Peyer's patch (tissue), 4 donors: ENCODE measurements around the gene ADAMTSL4.

Experiments
- POLR2A ChIP-seq, 2 donors: fragments of 450-650 bp; IDR thresholded peaks; one replicate each; pipeline ENCODE4 v1.5.1; 2017; ENCODE audit warnings: antibody characterized with exemption in 2 of 2, mild to moderate bottlenecking in 2 of 2, moderate library complexity in 2 of 2
- TF ChIP-seq, protein P1 (sequence below), 6 experiments: fragments of 450-650 bp in 4 of 6; fragments of 200-600 bp in 2 of 6; sonication (generic) in 1 of 6; IDR thresholded peaks; one replicate each; pipeline ENCODE4 v1.5.1; 2017 to 2019; ENCODE audit warnings: antibody characterized with exemption in 6 of 6, mild to moderate bottlenecking in 3 of 6, moderate library complexity in 1 of 6

DNA sequence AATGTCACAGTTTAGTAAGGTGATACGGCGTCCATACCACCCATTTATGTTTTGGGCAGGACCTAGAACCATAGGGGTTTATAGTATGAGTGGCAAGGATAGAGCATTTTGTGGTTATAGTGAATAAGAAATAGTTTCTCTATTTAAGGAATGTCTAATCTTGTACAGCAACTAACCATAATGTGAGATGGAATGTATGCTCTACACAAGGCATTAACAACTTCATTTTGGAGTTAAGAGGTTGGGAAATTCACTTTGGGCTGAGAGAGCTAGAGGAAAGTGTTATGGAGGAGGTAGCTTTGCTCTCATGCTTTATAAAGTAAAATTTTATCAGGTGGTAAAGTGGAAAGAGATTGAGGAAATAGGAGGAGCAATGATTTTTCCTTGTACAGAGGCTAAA lies 33.2 kb downstream of the ADAMTSL4 start:
- TF ChIP-seq, protein P1, sequence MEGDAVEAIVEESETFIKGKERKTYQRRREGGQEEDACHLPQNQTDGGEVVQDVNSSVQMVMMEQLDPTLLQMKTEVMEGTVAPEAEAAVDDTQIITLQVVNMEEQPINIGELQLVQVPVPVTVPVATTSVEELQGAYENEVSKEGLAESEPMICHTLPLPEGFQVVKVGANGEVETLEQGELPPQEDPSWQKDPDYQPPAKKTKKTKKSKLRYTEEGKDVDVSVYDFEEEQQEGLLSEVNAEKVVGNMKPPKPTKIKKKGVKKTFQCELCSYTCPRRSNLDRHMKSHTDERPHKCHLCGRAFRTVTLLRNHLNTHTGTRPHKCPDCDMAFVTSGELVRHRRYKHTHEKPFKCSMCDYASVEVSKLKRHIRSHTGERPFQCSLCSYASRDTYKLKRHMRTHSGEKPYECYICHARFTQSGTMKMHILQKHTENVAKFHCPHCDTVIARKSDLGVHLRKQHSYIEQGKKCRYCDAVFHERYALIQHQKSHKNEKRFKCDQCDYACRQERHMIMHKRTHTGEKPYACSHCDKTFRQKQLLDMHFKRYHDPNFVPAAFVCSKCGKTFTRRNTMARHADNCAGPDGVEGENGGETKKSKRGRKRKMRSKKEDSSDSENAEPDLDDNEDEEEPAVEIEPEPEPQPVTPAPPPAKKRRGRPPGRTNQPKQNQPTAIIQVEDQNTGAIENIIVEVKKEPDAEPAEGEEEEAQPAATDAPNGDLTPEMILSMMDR (IDR thresholded peaks at IDR 0.05) = no peak
- TF ChIP-seq POLR2A (IDR thresholded peaks at IDR 0.05) = no peak
